Left forelimb (tissue), 1 donor: ENCODE measurements around the gene TXNRD1.
"Not testable (repeated sequence)": the region's sequence is repeated elsewhere in the genome, so short reads cannot be mapped to it uniquely, and the experiment has no call there.

Source experiments
- DNase-seq: peaks from one replicate; pipeline ENCODE4 v3.0.0-alpha.2; 2018; ENCODE audit warnings: low spot score

Gene TXNRD1

DNA sequence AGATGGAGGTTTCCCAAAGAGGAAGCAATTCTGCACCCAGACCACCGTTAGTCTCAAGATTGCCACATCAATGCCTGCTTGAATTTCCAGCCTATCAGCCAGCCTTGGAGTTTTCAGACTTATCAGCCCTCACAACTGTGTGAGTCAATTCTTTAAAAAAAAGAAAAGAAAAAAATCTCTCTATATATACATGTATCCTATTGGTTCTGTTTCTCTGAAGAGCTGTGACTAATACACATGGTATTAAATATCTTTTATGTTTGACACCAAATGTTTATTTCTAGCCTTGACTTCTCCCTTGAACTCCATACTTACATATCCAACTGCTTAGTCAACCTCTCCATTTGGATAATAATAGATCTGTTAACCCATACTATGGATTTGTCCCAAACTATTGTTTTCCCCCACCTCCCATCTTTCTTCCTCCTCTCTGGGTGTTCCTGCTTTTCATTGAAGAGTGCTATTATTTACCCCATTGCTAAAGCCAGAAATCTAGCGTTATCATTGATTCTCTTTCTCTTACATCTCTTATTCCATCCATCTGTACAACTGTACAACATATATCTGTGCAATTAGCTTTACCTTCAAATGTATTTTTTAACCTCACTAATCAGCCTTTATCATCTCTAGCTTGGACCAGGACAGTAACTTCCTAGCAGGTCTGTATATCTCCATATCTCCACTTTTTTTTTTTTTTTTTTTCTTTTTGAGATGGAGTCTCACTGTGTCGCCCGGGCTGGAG lies 65.3 kb downstream of the TXNRD1 start:
- no peak for DNase-seq

DNA sequence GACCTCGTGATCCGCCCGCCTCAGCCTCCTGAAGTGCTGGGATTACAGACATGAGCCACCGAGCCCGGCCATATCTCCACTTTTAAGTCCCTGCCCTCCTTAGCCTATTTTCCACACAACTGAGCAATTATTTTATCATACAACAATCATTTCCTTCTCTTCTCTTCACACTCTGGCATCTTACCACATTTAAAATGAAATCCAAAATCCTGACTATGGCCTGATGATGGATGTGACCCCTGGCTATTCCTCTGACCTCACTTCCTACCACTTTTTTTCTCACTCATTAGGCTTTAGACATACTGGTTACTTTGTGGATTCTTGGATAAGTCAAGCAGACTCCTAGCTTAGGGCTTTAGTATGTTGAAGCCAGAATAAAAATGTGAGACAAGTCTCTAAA lies 66.1 kb downstream of the TXNRD1 start:
- DNase-seq: no peak

- DNase-seq: no peak
Measured at GRCh38 chr12:104282109-104282508, 66.5 kb downstream of the TXNRD1 start.

DNA sequence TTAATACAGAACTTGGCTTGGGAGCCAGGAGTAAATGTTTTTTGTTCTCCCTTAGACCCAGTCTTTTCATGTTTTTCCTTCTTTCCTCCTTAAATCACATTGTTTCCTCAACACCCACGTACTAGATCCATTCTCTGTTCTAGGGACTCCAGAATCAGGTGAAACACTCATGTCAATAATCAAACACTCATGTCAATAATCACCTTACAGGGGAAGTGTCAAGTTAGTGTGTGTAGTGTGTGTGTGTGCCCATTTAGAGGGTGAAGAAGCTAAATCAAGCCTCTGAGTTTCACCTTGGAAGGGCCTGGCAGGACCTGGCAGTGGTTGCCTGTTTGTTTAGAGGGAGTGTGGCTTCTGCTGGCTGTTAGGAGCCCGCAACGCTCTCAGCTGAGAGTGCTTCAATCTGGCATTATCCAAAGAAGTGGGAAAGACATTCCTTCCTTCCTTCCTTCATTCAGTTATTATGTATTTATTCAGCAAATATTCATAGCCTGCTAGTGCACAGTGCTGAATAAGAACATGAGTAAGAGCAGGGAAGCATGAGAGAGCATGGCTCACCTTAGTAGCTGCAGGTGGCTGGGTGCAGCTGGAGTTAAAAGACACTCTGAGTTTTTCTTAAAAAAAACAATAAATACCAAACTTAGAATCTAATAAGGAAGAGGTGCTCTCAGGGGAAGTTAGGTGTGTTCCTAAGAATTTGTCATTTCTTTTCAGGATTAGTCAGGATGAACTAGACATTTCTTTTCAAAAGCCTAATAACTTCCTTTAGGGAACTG lies 70.3 kb downstream of the TXNRD1 start:
- no peak for DNase-seq

DNA sequence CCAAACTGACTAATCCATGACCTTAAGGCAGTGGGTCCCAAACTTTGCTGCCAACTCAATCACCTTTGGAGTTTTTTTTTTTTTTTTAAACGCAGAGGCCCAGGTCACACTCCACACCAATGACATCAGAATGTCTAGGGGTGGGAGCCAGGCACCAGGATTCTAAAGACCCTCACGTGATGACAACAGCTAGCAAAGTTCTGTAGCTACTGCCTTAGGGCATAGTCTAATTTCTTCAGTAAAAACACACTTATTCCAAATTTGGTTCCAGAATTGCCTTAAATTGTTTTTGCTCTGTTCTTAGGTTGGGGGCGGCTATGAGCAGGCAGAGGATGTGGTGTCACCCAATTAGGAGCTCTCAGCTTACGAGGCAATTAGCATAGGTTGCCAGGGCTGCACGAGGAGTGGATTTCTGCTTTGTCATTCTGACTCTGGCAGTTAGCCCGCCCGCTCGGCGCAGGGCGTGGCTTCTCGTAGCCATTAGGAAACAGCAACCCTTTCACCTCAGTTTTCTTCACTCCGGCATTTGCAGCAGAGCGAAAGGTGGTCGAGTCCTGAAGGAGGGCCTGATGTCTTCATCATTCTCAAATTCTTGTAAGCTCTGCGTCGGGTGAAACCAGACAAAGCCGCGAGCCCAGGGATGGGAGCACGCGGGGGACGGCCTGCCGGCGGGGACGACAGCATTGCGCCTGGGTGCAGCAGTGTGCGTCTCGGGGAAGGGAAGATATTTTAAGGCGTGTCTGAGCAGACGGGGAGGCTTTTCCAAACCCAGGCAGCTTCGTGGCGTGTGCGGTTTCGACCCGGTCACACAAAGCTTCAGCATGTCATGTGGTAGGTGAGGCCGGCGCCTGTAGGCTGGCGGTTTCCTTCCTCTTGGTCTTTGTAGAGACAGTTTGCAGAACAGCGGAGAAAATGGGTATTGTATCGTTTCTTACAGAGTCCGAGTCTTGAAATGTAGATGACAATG lies 71.2 kb downstream of the TXNRD1 start:
- peak; percentile 91 for DNase-seq

- DNase-seq: peak; percentile 85
Measured at GRCh38 chr12:104288635-104289274, 73.2 kb downstream of the TXNRD1 start.

DNA sequence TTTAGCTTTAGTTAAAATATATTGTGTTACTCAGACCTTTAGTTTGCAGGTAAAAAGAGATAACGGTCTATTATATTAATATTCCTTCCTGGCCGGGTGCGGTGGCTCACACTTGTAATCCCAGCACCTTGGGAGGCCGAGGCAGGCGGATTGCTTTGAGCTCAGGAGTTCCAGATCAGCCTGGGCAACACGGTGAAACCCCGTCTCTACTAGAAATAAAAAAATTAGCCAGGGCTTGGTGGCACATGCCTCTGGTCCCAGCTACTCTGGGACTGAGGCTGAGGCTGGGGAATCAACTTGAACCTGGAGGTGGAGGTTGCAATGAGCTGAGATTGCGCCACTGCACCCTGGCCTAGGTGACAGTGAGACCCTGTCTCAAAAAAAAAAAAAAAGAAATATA lies 74.7 kb downstream of the TXNRD1 start:
- DNase-seq: no peak

DNA sequence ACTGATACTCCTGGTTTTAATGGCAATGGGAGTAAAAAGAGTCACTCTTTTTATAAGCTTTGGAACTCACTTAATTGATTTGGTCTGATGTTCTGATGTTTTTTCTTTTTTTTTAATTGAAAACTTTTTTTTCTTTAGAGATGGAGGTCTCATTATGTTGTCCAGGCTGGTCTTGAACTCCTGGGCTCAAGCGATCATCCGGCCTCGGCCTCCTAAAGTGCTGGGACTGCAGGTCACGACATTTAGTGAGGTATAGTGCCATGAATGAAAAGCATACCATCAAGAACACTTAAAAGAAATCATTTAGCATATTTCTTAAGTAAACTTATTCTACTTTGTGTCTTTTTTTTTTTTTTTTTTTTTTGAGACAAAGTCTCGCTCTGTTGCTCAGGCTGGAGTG lies 75.3 kb downstream of the TXNRD1 start:
- no peak for DNase-seq

DNA sequence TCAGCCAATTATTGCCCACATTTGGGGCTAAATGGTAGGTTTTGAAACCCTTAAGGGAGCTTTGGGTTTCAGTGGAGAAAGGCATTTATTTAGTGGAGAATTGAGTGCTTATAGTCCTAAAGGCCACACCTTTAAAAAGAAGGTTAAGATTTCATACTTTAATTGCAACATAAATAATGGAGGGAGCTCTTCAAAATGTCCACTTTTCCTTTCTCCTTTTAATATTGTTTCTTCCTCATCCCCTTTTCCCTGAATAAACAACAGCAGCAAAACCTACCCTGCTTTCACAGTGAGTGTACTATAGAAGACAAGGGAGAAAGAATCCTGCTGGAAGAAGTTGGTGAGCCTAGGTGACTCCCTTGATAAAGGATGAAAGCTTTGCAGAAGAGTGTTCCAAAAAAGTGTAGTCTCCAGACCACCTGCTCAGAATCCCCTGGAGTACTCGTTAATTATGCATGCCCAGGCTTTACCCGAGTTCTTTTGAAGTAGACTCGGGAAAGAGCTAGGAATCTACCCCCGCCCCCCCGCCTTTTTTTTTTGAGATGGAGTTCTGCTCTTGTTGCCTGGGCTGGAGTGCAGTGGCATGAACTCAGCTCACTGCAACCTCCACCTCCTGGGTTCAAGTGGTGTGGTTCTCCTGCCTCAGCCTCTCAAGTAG lies 76.4 kb downstream of the TXNRD1 start:
- no peak for DNase-seq

DNA sequence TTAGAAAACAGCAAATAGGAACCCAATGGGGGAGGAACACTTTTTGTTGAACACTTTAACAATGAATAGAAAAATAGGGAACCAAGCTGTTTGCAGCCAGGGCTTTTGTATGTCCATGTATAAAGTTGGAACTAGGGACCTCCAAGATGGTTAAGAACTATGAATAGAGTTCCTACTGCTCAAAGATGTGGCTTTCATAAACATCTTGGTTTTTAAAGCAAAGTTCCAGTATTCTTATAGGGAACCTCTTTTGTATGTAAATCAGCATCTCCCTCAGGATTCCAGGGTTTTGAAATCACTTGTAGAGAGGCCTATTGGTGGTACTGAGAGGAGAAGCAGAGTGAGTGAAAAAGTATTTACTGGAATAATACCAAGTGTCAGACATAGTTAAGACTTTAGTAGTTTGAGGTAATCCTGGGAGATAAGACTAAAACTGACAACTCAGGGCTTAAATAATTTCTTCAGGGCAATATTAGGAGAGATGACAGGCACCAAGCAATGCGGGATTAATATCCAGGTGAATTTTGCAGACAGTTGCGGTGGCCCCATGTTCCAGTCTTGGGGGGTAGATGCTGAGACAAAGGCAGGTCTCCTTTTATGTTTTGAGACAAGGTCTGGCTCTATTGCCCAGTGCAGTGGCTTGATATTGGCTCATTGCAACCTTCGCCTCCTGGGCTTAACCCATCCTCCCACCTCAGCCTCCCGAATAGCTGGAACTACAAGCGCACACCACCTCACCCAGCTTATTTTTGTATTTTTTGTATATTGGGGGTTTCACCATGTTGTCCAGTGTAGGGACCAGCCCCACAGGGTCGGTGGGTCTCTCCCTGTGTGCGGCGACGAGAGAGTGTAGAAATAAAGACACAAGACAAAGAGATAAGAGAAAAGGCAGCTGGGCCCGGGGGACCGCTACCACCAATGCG lies 77.6 kb downstream of the TXNRD1 start:
- no peak for DNase-seq

DNA sequence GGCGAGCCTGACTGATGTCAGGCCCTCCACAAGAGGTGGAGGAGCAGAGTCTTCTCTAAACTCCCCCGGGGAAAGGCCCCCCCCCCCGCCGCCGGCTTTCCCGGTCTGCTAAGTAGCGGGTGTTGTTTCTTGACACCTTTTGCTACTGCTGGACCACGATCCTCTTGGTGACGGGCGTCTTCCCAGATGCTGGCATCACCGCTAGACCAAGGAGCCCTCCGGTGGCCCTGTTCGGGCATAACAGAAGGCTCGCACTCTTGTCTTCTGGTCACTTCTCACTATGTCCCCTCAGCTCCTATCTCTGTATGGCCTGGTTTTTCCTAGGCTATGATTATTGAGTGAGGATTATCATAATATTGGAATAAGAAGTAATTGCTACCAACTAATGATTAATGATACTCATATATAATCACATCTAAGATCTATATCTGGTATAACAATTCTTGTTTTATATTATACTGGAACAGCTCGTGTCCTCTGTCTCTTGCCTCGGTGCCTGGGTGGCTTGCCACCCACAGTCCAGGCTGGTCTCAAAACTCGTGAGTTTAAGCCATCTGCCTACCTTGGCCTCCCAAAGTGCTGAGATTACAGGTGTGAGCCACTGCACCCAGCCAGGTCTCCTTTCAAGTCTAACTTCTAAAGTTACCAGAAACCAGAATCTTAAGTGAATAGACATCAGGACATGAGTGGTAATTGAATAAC lies 78.7 kb downstream of the TXNRD1 start:
- DNase-seq: not testable (repeated sequence)

- DNase-seq: no peak
Measured at GRCh38 chr12:104294927-104295668, 79.5 kb downstream of the TXNRD1 start.

- no peak for DNase-seq
Measured at GRCh38 chr12:104295954-104296353, 80.4 kb downstream of the TXNRD1 start.

DNA sequence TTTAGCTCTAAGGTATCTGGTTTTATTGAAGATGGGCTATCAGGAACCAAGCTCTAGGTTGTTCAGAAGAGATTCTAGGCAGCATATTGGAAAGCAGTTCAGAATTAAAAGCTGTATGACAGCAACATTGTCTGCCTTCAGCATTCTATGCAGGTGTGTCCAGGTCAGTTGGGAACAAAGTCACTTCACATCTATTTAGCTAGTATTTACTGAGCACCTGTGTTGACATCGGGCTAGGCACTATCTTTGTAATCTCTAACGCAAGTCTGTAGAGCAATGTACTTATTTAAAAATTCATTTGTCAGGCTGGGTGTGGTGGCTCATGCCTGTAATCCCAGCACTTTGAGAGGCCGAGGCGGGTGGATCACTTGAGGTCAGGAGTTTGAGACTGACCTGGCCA lies 81.1 kb downstream of the TXNRD1 start:
- no peak for DNase-seq

- no peak for DNase-seq
Measured at GRCh38 chr12:104297477-104298113, 82.0 kb downstream of the TXNRD1 start.

DNA sequence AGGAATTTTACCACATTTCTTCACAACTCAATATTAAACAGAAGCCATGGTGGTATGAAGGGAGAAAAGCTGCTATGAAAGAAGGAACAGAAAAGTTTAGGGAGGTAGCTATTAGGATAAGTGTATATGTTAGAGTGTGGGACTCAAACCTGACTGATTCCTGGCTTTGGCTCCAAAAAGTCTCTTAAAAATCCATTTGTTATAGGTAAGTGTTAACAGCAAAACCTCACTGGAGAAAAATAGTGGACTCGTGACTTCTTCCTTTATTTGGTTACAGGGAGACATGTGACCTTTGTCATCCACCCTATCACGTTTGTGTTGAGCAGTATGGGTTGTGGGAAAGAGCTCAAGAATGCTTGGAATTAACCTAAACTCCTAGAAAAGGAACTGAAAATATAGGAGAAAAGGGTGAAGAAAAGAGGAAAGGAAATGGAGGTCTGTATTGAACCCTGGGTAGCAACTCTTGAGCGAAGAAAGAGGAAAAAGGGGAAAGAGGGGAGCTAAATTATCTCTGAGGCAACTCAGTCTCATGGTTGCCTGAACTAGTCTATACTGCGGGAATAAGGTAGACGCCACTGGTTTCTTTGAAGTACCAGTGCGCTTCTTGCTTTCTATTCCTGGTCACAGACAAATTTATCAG lies 84.4 kb downstream of the TXNRD1 start:
- no peak for DNase-seq

- DNase-seq: peak; percentile 95
Measured at GRCh38 chr12:104303538-104304151, 88.1 kb downstream of the TXNRD1 start, which contains the start of gene EID3. Gene EID3, plus strand, starts transcription at chr12:104303739. Its CDS starts 196 bp downstream, at chr12:104303935.
